Mucosa of rectum (tissue), 2 donors: ENCODE data around the gene KLRC3.
"Not testable (repeated sequence)": the region's sequence is repeated elsewhere in the genome, so short reads cannot be mapped to it uniquely, and the experiment has no call there.

ENCODE experiments used
- H3K27ac ChIP-seq, 2 donors: one replicate each; pipeline ENCODE4 v1.7.0; 2013; ENCODE audit warnings: inconsistent platforms in 2 of 2, low read depth in 2 of 2, low read length in 2 of 2
- H3K27me3 ChIP-seq, 2 donors: one replicate each; pipeline ENCODE4 v1.7.0; 2013; ENCODE audit warnings: low read length in 2 of 2; ENCODE audit not compliant: control insufficient read depth in 2 of 2, insufficient read depth in 2 of 2
- H3K36me3 ChIP-seq, 2 donors: one replicate each; pipeline ENCODE4 v1.7.0; 2013; ENCODE audit warnings: low read length in 2 of 2; ENCODE audit not compliant: control insufficient read depth in 2 of 2, insufficient read depth in 2 of 2
- H3K4me1 ChIP-seq, 2 donors: one replicate each; pipeline ENCODE4 v1.7.0; 2013; ENCODE audit warnings: low read length in 2 of 2, mild to moderate bottlenecking in 1 of 2; ENCODE audit not compliant: control insufficient read depth in 2 of 2, insufficient read depth in 2 of 2
- H3K4me3 ChIP-seq, 2 donors: one replicate each; pipeline ENCODE4 v1.7.0; 2013; ENCODE audit warnings: low read length in 2 of 2
- H3K9ac ChIP-seq, 2 donors: one replicate each; pipeline ENCODE4 v1.7.0; 2013; ENCODE audit warnings: low read length in 2 of 2, low read depth in 1 of 2, mild to moderate bottlenecking in 1 of 2
- H3K9me3 ChIP-seq, 2 donors: one replicate each; pipeline ENCODE4 v1.7.0; 2013; ENCODE audit warnings: low read length in 2 of 2; ENCODE audit not compliant: control insufficient read depth in 2 of 2
- donor health status: healthy.
- donor health status: Normal muscosa, but diverticular disease.

Gene KLRC3

GRCh38 chr12:10405294-10405693 is 15.1 kb downstream of the KLRC3 start:
- Histone ChIP-seq H3K9me3 (no peaks in the 10 kb centered on the region), H3K4me1 (no peaks in the 10 kb centered on the region), H3K4me3 (no peak overlapping the region), H3K36me3 (no peaks in the 10 kb centered on the region), H3K27ac (no peak overlapping the region), H3K9ac (no peak overlapping the region), H3K27me3 (no peaks in the 10 kb centered on the region)

GRCh38 chr12:10404798-10405197 is 15.6 kb downstream of the KLRC3 start:
- Histone ChIP-seq H3K9me3 (no peaks in the 10 kb centered on the region), H3K36me3 (no peaks in the 10 kb centered on the region), H3K4me3 (no peak overlapping the region), H3K9ac (no peak overlapping the region), H3K27ac (no peak overlapping the region), H3K4me1 (no peaks in the 10 kb centered on the region), H3K27me3 (no peaks in the 10 kb centered on the region)

GRCh38 chr12:10400829-10401228 is 19.6 kb downstream of the KLRC3 start:
- no peak overlapping the region for H3K4me3 ChIP-seq
- no peak overlapping the region for H3K27ac ChIP-seq
- no peaks in the 10 kb centered on the region for H3K27me3 ChIP-seq
- H3K9ac ChIP-seq = no peak overlapping the region
- H3K9me3 ChIP-seq = no peaks in the 10 kb centered on the region
- H3K36me3 ChIP-seq = no peaks in the 10 kb centered on the region
- peaks cover 4 to 6% of the 10 kb centered on the region in 2 donors for H3K4me1 ChIP-seq

- peaks cover 8 to 10% of the 10 kb centered on the region in 2 donors for H3K4me1 ChIP-seq
- H3K9me3 ChIP-seq = no peaks in the 10 kb centered on the region
- H3K27me3 ChIP-seq = no peaks in the 10 kb centered on the region
- H3K27ac ChIP-seq = no peak overlapping the region
- H3K9ac ChIP-seq = no peak overlapping the region
- H3K4me3 ChIP-seq = no peak overlapping the region
- no peaks in the 10 kb centered on the region for H3K36me3 ChIP-seq
These were observed 22.2 kb downstream of the KLRC3 start for GRCh38 chr12:10398168-10398567.

- Histone ChIP-seq H3K27me3 (no peaks in the 10 kb centered on the region), H3K27ac (no peak overlapping the region), H3K36me3 (no peaks in the 10 kb centered on the region), H3K4me3 (no peak overlapping the region), H3K9ac (no peak overlapping the region), H3K9me3 (no peaks in the 10 kb centered on the region), H3K4me1 (peaks cover 8 to 10% of the 10 kb centered on the region in 2 donors)
These were observed 23.1 kb downstream of the KLRC3 start for GRCh38 chr12:10397296-10397695.

GRCh38 chr12:10396176-10396575 is 24.2 kb downstream of the KLRC3 start:
- H3K36me3 ChIP-seq, H3K27me3 ChIP-seq, H3K9me3 ChIP-seq, H3K4me1 ChIP-seq, H3K9ac ChIP-seq: not testable (repeated sequence)
- H3K27ac ChIP-seq = peak overlapping the region; percentile 21 to 59
- peak overlapping the region; percentile 10 to 41 for H3K4me3 ChIP-seq

GRCh38 chr12:10395390-10395998 is 24.9 kb downstream of the KLRC3 start:
- Histone ChIP-seq H3K4me3 (peak overlapping the region; percentile 10 to 41), H3K27me3 (no peaks in the 10 kb centered on the region), H3K36me3 (no peaks in the 10 kb centered on the region), H3K4me1 (peaks cover 8 to 10% of the 10 kb centered on the region in 2 donors), H3K9ac (peak overlapping the region in 1 of 2 donors; percentile 35), H3K9me3 (no peaks in the 10 kb centered on the region), H3K27ac (peak overlapping the region; percentile 59 to 69)

GRCh38 chr12:10394531-10395152 is 25.8 kb downstream of the KLRC3 start:
- not testable (repeated sequence) for H3K9me3 ChIP-seq, H3K9ac ChIP-seq, H3K36me3 ChIP-seq, H3K27me3 ChIP-seq, H3K4me1 ChIP-seq, H3K4me3 ChIP-seq
- H3K27ac ChIP-seq = peak overlapping the region; percentile 59 to 69

GRCh38 chr12:10393291-10393690 is 27.1 kb downstream of the KLRC3 start:
- no peaks in the 10 kb centered on the region for H3K9me3 ChIP-seq
- H3K27ac ChIP-seq = no peak overlapping the region
- H3K4me3 ChIP-seq = no peak overlapping the region
- H3K9ac ChIP-seq = no peak overlapping the region
- no peaks in the 10 kb centered on the region for H3K36me3 ChIP-seq
- H3K27me3 ChIP-seq = no peaks in the 10 kb centered on the region
- peaks cover 8 to 10% of the 10 kb centered on the region in 2 donors for H3K4me1 ChIP-seq

GRCh38 chr12:10392394-10392930 is 27.9 kb downstream of the KLRC3 start:
- Histone ChIP-seq H3K27me3 (no peaks in the 10 kb centered on the region), H3K27ac (no peak overlapping the region), H3K4me1 (peaks cover 8 to 10% of the 10 kb centered on the region in 2 donors), H3K36me3 (no peaks in the 10 kb centered on the region), H3K9me3 (no peaks in the 10 kb centered on the region), H3K9ac (no peak overlapping the region), H3K4me3 (no peak overlapping the region)
